OCI-LY3 (cell line): Measurements from ENCODE around the gene TMEM30A.

Source experiments
- CTCF ChIP-seq: fragments of 200-600, 300-600 bp; sonication (generic); IDR thresholded peaks from 2 replicates; pipeline ENCODE4 v1.5.1; 2014; ENCODE audit warnings: antibody characterized with exemption, low read length, low read depth
- EZH2phosphoT487 ChIP-seq: fragments of 200-600 bp; shearing (Covaris generic); IDR thresholded peaks from 2 replicates; pipeline ENCODE4 v1.6.1; 2018; ENCODE audit warnings: antibody characterized with exemption, mixed run types, low read depth

GRCh38 chr6:75204217-75204958 lies 80.2 kb downstream of the TMEM30A start:
- peak; percentile 44 for TF ChIP-seq CTCF
- no peak for TF ChIP-seq EZH2phosphoT487
